NCI-H510A (cell line): ENCODE results near the gene NUP42.

ENCODE experiments used
- DNase-seq: peaks from one replicate; lab custom pipeline; 2025; lab: John Stamatoyannopoulos, UW

NUP42 gene

DNA sequence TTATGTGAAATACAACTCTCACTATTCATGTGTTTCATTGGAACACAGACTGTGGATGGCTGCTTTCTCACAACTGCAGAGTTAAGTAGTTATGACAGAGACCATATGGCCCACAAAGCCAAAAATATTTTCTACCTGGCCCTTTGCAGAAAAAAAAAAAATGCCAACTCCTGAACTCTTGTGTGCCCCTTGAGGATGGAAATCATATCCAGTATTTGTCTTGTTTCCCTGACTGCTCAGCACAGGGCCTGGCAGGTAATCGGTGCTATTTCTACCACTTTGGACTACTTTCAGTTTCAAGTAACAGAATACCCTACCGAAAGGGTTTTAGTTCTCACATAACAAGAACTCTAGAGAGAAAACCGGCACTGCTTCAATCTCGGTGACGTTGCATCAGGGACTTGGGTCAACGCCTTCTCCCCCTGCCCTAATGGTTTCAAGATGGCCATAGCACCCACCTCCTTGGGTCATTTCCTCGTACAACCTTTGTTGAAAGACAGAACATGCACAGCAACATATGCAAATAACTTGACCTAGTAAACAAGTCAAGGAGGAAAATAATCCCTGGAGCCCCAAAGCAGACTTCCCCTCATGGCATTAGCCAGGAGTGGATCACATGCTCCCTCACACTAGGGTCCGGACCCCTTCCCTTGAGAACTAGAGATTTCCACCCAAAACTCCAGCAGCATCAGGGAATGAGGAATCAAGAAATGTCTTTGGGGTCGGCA lies 52.9 kb downstream of the NUP42 start:
- no peak for DNase-seq

DNA sequence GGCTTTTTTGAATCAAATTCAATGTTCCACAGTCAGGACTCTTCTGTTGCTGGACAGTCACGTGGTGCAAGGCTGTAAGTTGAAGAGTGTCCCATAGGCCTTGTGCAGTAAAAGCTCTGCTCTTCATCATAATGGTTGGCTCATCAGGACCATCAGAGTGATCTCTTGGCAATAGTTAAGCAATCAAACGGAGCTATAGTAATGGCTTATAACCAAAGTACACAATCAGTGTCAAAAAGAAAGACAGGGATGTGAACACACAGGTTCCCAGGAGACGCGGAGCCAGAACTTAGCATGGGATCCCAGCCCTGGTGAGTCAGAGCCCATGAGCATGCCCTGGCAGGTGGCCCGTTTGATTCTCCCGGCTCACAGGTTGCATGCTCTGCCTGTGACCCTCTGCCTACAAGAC lies 54.0 kb downstream of the NUP42 start:
- no peak for DNase-seq

- no peak for DNase-seq
Measured at GRCh38 chr7:23237000-23237399, 55.2 kb downstream of the NUP42 start.

GRCh38 chr7:23238983-23239652 lies 57.3 kb downstream of the NUP42 start:
- no peak for DNase-seq

- DNase-seq: no peak
Measured at GRCh38 chr7:23239698-23240097, 57.9 kb downstream of the NUP42 start.

- no peak for DNase-seq
Measured at GRCh38 chr7:23242321-23242720, 60.5 kb downstream of the NUP42 start.

- DNase-seq: no peak
Measured at GRCh38 chr7:23242935-23243334, 61.1 kb downstream of the NUP42 start.

- DNase-seq: no peak
Measured at GRCh38 chr7:23246555-23246954, 64.7 kb downstream of the NUP42 start, which contains the start of gene GPNMB. Gene GPNMB (plus strand): TSS chr7:23246775. CDS start chr7:23246858, 83 bp downstream.

- no peak for DNase-seq
Measured at GRCh38 chr7:23247046-23247602, 65.3 kb downstream of the NUP42 start.

DNA sequence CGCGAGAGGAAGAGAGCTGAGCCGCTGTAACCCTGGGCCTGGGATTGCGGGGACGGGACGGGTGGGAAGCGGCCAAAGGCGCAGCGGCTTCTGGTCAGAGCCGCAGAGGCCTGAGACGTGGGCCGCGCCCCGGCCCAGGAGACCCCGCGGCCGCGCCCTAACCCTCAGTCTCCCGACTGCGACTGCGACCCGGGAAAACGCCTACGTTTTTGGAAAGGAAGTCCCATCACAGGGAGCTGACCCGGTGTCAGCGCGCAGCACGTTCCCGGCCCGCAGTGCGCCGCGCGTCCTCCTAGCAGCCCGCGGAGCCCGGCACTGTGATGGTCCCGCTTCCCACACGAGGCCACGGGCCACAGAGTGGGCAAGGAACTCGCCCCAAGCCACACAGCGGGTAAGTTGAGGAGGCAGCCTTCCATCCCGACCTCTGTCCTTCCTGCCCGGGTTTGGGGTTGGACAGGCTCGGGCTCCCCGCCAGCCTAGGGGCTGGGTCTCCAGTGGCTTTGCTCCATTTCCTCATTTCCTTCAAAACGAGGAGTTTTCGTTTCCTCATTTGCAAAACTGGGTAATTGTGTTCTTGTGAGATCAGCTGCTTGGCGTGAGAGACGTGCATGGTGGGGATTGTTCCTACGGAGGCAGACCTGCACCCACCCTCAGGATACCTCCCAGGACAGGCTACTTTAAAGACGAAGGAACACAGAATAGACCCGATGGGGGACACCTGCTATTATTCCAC lies 65.9 kb downstream of the NUP42 start:
- no peak for DNase-seq

DNA sequence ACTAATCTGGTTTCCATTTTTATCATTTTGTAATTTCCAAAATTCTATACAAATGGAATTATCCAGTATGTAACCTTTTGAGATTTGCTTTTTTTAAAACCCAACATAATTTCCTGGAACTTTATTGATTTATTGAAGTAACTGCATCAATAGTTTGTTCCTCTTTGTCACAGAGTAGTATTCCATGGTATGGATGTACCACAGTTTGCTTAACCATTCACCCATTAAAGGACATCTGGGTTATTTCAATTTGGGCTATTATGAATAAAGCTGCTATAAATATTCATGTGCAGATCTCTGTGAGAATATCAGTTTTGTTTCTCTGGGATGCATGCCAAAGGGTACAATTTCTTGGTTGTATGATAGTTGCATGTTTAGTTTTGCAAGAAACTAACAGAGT lies 67.6 kb downstream of the NUP42 start:
- DNase-seq: no peak
